Activated T-cell treated with anti-CD3 and anti-CD28 coated beads, Interleukin-2, amount 50 U/mL, for 4 hours (primary cell): ENCODE measurements around the gene MUC2. TPM values are rescaled to one million over a fixed set of nuclear protein-coding genes. Genes with fewer than 3 reads are reported as not detected.

Source experiments
- ATAC-seq, 2 donors: fragments of 200-7000 bp; cut with Tn5 transposase; one replicate each; pipeline ENCODE4 v1.10.0; 2021
- DNase-seq: peaks from one replicate; pipeline ENCODE4 v3.0.0-alpha.2; 2020
- H3K27me3 Mint-ChIP-seq: one replicate; pipeline ENCODE4 v1.8.0; 2021; ENCODE audit warnings: low read depth, mixed read lengths
- H3K36me3 Mint-ChIP-seq: one replicate; pipeline ENCODE4 v1.8.0; 2022; ENCODE audit warnings: mixed read lengths; ENCODE audit not compliant: insufficient read depth
- H3K4me1 Mint-ChIP-seq: one replicate; pipeline ENCODE4 v1.8.0; 2021; ENCODE audit warnings: low read depth, mixed read lengths
- H3K4me3 Mint-ChIP-seq: one replicate; pipeline ENCODE4 v1.8.0; 2021; ENCODE audit warnings: mild to moderate bottlenecking, moderate library complexity, mixed read lengths
- H3K9me3 Mint-ChIP-seq: one replicate; pipeline ENCODE4 v1.8.0; 2021; ENCODE audit warnings: mixed read lengths
- total RNA-seq, 3 donors: library from RNA; stranded (reverse); gene quantifications; one replicate each; pipeline ENCODE4 v1.2.1, GENCODE V29; 2021

The MUC2 gene
- total RNA-seq, 3 donors from 2014 or later = 0.08 to 0.30 (median 0.24) TPM

- no peak for ATAC-seq
- H3K9me3 Mint-ChIP-seq = no peaks in the 10 kb centered on the region
- DNase-seq = no peak
- H3K4me1 Mint-ChIP-seq = no peaks in the 10 kb centered on the region
- no peaks in the 10 kb centered on the region for H3K36me3 Mint-ChIP-seq
- H3K27me3 Mint-ChIP-seq = no peaks in the 10 kb centered on the region
- no peak overlapping the region for H3K4me3 Mint-ChIP-seq
Observed at GRCh38 chr11:1082728-1083620, 8.3 kb downstream of the MUC2 start.

GRCh38 chr11:1083621-1084551, 9.2 kb downstream of the MUC2 start:
- no peak for ATAC-seq
- DNase-seq = no peak
- Mint-ChIP-seq H3K27me3 (no peaks in the 10 kb centered on the region), H3K4me3 (no peak overlapping the region), H3K9me3 (no peaks in the 10 kb centered on the region), H3K36me3 (no peaks in the 10 kb centered on the region), H3K4me1 (no peaks in the 10 kb centered on the region)

- H3K4me3 Mint-ChIP-seq = no peak overlapping the region
- no peak for DNase-seq
- H3K9me3 Mint-ChIP-seq = no peaks in the 10 kb centered on the region
- H3K27me3 Mint-ChIP-seq = no peaks in the 10 kb centered on the region
- no peak for ATAC-seq
- H3K4me1 Mint-ChIP-seq = no peaks in the 10 kb centered on the region
- no peaks in the 10 kb centered on the region for H3K36me3 Mint-ChIP-seq
Observed at GRCh38 chr11:1084561-1085439, 10.1 kb downstream of the MUC2 start.

- H3K4me3 Mint-ChIP-seq = no peak overlapping the region
- no peak for DNase-seq
- no peaks in the 10 kb centered on the region for H3K36me3 Mint-ChIP-seq
- no peaks in the 10 kb centered on the region for H3K4me1 Mint-ChIP-seq
- H3K9me3 Mint-ChIP-seq = no peaks in the 10 kb centered on the region
- H3K27me3 Mint-ChIP-seq = no peaks in the 10 kb centered on the region
- ATAC-seq = no peak
Observed at GRCh38 chr11:1085440-1086170, 10.9 kb downstream of the MUC2 start.

GRCh38 chr11:1086171-1087102, 11.8 kb downstream of the MUC2 start:
- no peaks in the 10 kb centered on the region for H3K27me3 Mint-ChIP-seq
- no peak overlapping the region for H3K4me3 Mint-ChIP-seq
- peaks cover 4% of the 10 kb centered on the region for H3K9me3 Mint-ChIP-seq
- ATAC-seq = no peak
- no peaks in the 10 kb centered on the region for H3K36me3 Mint-ChIP-seq
- H3K4me1 Mint-ChIP-seq = no peaks in the 10 kb centered on the region
- no peak for DNase-seq

GRCh38 chr11:1087279-1087960, 12.7 kb downstream of the MUC2 start:
- no peaks in the 10 kb centered on the region for H3K4me1 Mint-ChIP-seq
- peaks cover 4% of the 10 kb centered on the region for H3K9me3 Mint-ChIP-seq
- H3K36me3 Mint-ChIP-seq = no peaks in the 10 kb centered on the region
- no peaks in the 10 kb centered on the region for H3K27me3 Mint-ChIP-seq
- DNase-seq (no peak), ATAC-seq (no peak)
- no peak overlapping the region for H3K4me3 Mint-ChIP-seq

GRCh38 chr11:1087961-1088926, 13.6 kb downstream of the MUC2 start:
- Mint-ChIP-seq H3K27me3 (no peaks in the 10 kb centered on the region), H3K4me1 (no peaks in the 10 kb centered on the region), H3K4me3 (no peak overlapping the region), H3K36me3 (no peaks in the 10 kb centered on the region), H3K9me3 (peaks cover 4% of the 10 kb centered on the region)
- ATAC-seq (no peak), DNase-seq (no peak)

- Mint-ChIP-seq H3K9me3 (peaks cover 4% of the 10 kb centered on the region), H3K4me1 (no peaks in the 10 kb centered on the region), H3K36me3 (no peaks in the 10 kb centered on the region), H3K27me3 (no peaks in the 10 kb centered on the region), H3K4me3 (no peak overlapping the region)
- ATAC-seq (no peak), DNase-seq (no peak)
Observed at GRCh38 chr11:1088927-1089737, 14.5 kb downstream of the MUC2 start.

- ATAC-seq (no peak), DNase-seq (no peak)
- Mint-ChIP-seq H3K4me1 (no peaks in the 10 kb centered on the region), H3K4me3 (no peak overlapping the region), H3K9me3 (peaks cover 4% of the 10 kb centered on the region), H3K27me3 (no peaks in the 10 kb centered on the region), H3K36me3 (no peaks in the 10 kb centered on the region)
Observed at GRCh38 chr11:1089738-1090599, 15.3 kb downstream of the MUC2 start.

- Mint-ChIP-seq H3K4me1 (no peaks in the 10 kb centered on the region), H3K9me3 (peaks cover 4% of the 10 kb centered on the region), H3K27me3 (no peaks in the 10 kb centered on the region), H3K4me3 (no peak overlapping the region), H3K36me3 (no peaks in the 10 kb centered on the region)
- no peak for ATAC-seq
- no peak for DNase-seq
Observed at GRCh38 chr11:1090600-1091331, 16.1 kb downstream of the MUC2 start.
